ENCODE results near the gene LILRB2. TPM values are rescaled to one million over a fixed set of nuclear protein-coding genes. Genes with fewer than 3 reads are reported as not detected.
"Not testable (repeated sequence)": the region's sequence is repeated elsewhere in the genome, so short reads cannot be mapped to it uniquely, and the experiment has no call there.

LILRB2 gene
- total RNA-seq, 1 donor from 2014 or later, result not detected

GRCh38 chr19:54242646-54243045, 38.3 kb downstream of the LILRB2 start, which contains the start of gene LILRA6:
Gene LILRA6, minus strand, starts transcription at chr19:54242790.
- not testable (repeated sequence) for DNase-seq (ENCODE audit: low read depth)

- not testable (repeated sequence) for DNase-seq (ENCODE audit: low read depth)
These were observed 38.7 kb downstream of the LILRB2 start for GRCh38 chr19:54242234-54242633.

- not testable (repeated sequence) for DNase-seq (ENCODE audit: low read depth)
These were observed 40.3 kb downstream of the LILRB2 start for GRCh38 chr19:54240372-54241336.

- not testable (repeated sequence) for DNase-seq (ENCODE audit: low read depth)
These were observed 41.2 kb downstream of the LILRB2 start for GRCh38 chr19:54239491-54240371.

- DNase-seq (ENCODE audit: low read depth), result no peak
These were observed 47.0 kb downstream of the LILRB2 start for GRCh38 chr19:54233941-54234340.

GRCh38 chr19:54231077-54231931, 49.6 kb downstream of the LILRB2 start:
- peak; percentile 78 for DNase-seq (ENCODE audit: low read depth)

- DNase-seq (ENCODE audit: low read depth), result no peak
These were observed 50.9 kb downstream of the LILRB2 start for GRCh38 chr19:54230031-54230430.

- no peak for DNase-seq (ENCODE audit: low read depth)
These were observed 51.8 kb downstream of the LILRB2 start for GRCh38 chr19:54229146-54229545.

GRCh38 chr19:54224619-54225018, 56.3 kb downstream of the LILRB2 start:
- DNase-seq (ENCODE audit: low read depth), result not testable (repeated sequence)

- DNase-seq (ENCODE audit: low read depth), result not testable (repeated sequence)
These were observed 57.0 kb downstream of the LILRB2 start for GRCh38 chr19:54223937-54224281.

Small RNAs within 50 kb of the gene (microRNA-seq; reads per million reads assigned to microRNA genes)
- gene MIR4752, result not detected

Other genes starting within 250 kb of the LILRB2 start
- gene VSTM1, start 217.2 kb downstream of the LILRB2 start, total RNA-seq, result not detected in 2 replicates
- gene TARM1, start 199.7 kb downstream of the LILRB2 start, total RNA-seq, result not detected in 2 replicates
- 0.10 TPM in 1 of 2 replicates, not detected in the other for gene OSCAR, start 180.3 kb downstream of the LILRB2 start, total RNA-seq
- 51.3 and 53.7 TPM in 2 replicates for gene NDUFA3, start 178.3 kb downstream of the LILRB2 start, total RNA-seq
- gene TFPT, start 165.5 kb downstream of the LILRB2 start, total RNA-seq, result 13.0 and 17.8 TPM in 2 replicates
- gene PRPF31, start 165.4 kb downstream of the LILRB2 start, total RNA-seq, result 48.0 and 59.0 TPM in 2 replicates
- gene CNOT3, start 143.3 kb downstream of the LILRB2 start, total RNA-seq, result 17.0 and 17.2 TPM in 2 replicates
- 8.7 and 9.3 TPM in 2 replicates for gene LENG1, start 121.4 kb downstream of the LILRB2 start, total RNA-seq
- gene TMC4, start 108.0 kb downstream of the LILRB2 start, total RNA-seq, result 0.86 and 4.2 TPM in 2 replicates
- gene MBOAT7, start 91.5 kb downstream of the LILRB2 start, total RNA-seq, result 48.5 and 59.6 TPM in 2 replicates
- gene TSEN34, start 89.8 kb downstream of the LILRB2 start, total RNA-seq, result 95.1 and 104 TPM in 2 replicates
- gene RPS9, start 80.3 kb downstream of the LILRB2 start, total RNA-seq, result 937 and 1,223 TPM in 2 replicates
- not detected in 2 replicates for gene LILRB3, start 58.1 kb downstream of the LILRB2 start, total RNA-seq
- not detected in 2 replicates for gene LILRA6, start 38.3 kb downstream of the LILRB2 start, total RNA-seq
- gene LILRB5, start 23.8 kb downstream of the LILRB2 start, total RNA-seq, result not detected in 2 replicates
- gene LILRA5, start 32.1 kb upstream of the LILRB2 start, total RNA-seq, result not detected in 2 replicates
- gene LILRA4, start 58.1 kb upstream of the LILRB2 start, total RNA-seq, result not detected in 2 replicates
- gene LAIR1, start 83.8 kb upstream of the LILRB2 start, total RNA-seq, result not detected in 2 replicates
- not detected in 2 replicates for gene TTYH1, start 134.4 kb upstream of the LILRB2 start, total RNA-seq
- gene LENG8, start 168.1 kb upstream of the LILRB2 start, total RNA-seq, result 50.6 and 55.1 TPM in 2 replicates
- gene LENG9, start 182.7 kb upstream of the LILRB2 start, total RNA-seq, result 5.2 and 6.9 TPM in 2 replicates
- gene CDC42EP5, start 192.2 kb upstream of the LILRB2 start, total RNA-seq, result 4.4 and 6.2 TPM in 2 replicates
- gene LAIR2, start 221.7 kb upstream of the LILRB2 start, total RNA-seq, result not detected in 2 replicates